Left ventricle myocardium inferior (tissue), 1 donor: ENCODE data around the gene GRHL1. TPM values are rescaled to one million over a fixed set of nuclear protein-coding genes. Genes with fewer than 3 reads are reported as not detected.

Source experiments
- DNase-seq: peaks from one replicate; pipeline ENCODE4 v3.0.0-alpha.2; 2020
- H3K27ac ChIP-seq: fragments of 200-600 bp; replicated peaks from 2 replicates; pipeline ENCODE4 v1.8.0; 2021
- H3K27me3 ChIP-seq: fragments of 200-600 bp; 2 replicates; pipeline ENCODE4 v1.8.0; 2021; ENCODE audit warnings: low read depth
- H3K36me3 ChIP-seq: fragments of 200-600 bp; 2 replicates; pipeline ENCODE4 v1.8.0; 2021
- H3K4me1 ChIP-seq: fragments of 200-600 bp; 2 replicates; pipeline ENCODE4 v1.8.0; 2021
- H3K4me3 ChIP-seq: fragments of 200-600 bp; 2 replicates; pipeline ENCODE4 v1.8.0; 2021; ENCODE audit warnings: mild to moderate bottlenecking, moderate library complexity
- H3K9me3 ChIP-seq: fragments of 200-600 bp; replicated peaks from 2 replicates; pipeline ENCODE4 v1.8.0; 2021
- intact Hi-C: fragments of 100-400 bp; cut with micrococcal nuclease; formaldehyde crosslinking; loops from one replicate; pipeline ENCODE4 v1.11.0; 2022
- total RNA-seq: library from RNA; stranded (reverse); fragmentation: NEBNext Ultra II Directional; extraction: Animal tissue kit (Norgen Biotek cat#: 25700); gene quantifications from one replicate; pipeline ENCODE4 v1.2.1, GENCODE V29; 2021
- TF ChIP-seq, protein P1 (sequence below): fragments of 200-600 bp; IDR thresholded peaks from 2 replicates; pipeline ENCODE4 v1.8.0; 2021; ENCODE audit warnings: antibody characterized with exemption, mild to moderate bottlenecking, borderline replicate concordance
- donor health status: DM: no; HTN: yes; CAD: no; lungs with severe emphysema.

GRHL1 gene
- total RNA-seq, 1 donor from 2014 or later: 0.69 TPM

DNA sequence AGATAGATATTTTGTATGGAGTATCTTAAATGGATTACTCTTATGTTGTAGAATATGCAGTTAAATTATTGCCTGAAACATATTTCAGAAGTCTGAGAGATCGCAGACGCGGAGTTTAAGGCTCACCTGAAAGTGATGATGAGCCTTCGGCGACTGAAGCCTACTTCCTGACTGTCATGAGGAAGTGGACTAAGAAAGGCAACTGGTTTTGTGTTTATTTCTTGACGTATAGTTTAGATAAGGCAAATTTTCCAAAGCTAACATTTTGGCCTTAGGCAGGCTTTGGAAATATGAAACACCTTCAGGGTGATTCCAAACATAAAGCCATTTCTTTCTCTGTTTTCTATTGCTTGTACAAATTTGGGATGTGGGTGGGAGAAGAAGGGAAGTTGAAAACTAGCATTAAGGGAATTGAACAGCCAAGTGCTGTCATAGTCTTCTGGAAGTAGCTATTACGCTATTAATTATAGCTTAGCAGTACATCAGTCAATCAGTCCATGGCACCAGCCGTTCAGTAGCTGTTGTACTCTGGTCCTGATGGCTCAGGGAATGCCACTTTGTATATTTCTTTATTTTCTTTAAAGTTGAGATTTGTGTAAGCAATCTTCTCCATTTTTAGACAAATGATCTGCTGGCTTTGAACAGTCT lies 1.5 kb downstream of the GRHL1 start:
- intact Hi-C loops: no loop called here
- no peaks in the 10 kb centered on the region for H3K9me3 ChIP-seq
- H3K4me1 ChIP-seq: peaks cover 12% of the 10 kb centered on the region
- no peak overlapping the region for H3K4me3 ChIP-seq
- H3K27me3 ChIP-seq: no peaks in the 10 kb centered on the region
- no peak for DNase-seq
- H3K27ac ChIP-seq: no peak overlapping the region
- no peaks in the 10 kb centered on the region for H3K36me3 ChIP-seq
- TF ChIP-seq, protein P1, sequence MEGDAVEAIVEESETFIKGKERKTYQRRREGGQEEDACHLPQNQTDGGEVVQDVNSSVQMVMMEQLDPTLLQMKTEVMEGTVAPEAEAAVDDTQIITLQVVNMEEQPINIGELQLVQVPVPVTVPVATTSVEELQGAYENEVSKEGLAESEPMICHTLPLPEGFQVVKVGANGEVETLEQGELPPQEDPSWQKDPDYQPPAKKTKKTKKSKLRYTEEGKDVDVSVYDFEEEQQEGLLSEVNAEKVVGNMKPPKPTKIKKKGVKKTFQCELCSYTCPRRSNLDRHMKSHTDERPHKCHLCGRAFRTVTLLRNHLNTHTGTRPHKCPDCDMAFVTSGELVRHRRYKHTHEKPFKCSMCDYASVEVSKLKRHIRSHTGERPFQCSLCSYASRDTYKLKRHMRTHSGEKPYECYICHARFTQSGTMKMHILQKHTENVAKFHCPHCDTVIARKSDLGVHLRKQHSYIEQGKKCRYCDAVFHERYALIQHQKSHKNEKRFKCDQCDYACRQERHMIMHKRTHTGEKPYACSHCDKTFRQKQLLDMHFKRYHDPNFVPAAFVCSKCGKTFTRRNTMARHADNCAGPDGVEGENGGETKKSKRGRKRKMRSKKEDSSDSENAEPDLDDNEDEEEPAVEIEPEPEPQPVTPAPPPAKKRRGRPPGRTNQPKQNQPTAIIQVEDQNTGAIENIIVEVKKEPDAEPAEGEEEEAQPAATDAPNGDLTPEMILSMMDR: no peak

DNA sequence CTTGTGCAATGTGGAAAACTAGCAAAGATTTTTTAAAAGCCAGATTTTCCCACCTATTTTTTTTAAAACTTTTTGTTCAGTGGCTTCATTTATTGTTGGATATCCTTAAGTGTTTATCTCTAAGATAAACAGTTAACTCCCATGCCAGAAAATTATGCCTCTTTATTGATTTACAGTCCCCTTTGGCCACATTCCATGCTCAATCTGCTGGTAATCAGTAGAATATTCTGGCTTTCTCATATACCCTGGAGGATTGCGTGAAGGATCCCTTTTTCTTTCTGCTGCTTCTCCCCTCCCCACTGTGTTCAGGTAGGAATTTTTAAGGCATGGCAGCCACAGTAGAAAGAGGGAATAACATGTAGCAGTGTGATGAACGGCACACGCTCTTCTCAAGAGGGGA lies 2.6 kb downstream of the GRHL1 start:
- H3K4me3 ChIP-seq: no peak overlapping the region
- H3K27ac ChIP-seq: no peak overlapping the region
- intact Hi-C loops: no loop called here
- no peaks in the 10 kb centered on the region for H3K27me3 ChIP-seq
- no peaks in the 10 kb centered on the region for H3K9me3 ChIP-seq
- DNase-seq: no peak
- peaks cover 12% of the 10 kb centered on the region for H3K4me1 ChIP-seq
- TF ChIP-seq, protein P1: no peak
- no peaks in the 10 kb centered on the region for H3K36me3 ChIP-seq

DNA sequence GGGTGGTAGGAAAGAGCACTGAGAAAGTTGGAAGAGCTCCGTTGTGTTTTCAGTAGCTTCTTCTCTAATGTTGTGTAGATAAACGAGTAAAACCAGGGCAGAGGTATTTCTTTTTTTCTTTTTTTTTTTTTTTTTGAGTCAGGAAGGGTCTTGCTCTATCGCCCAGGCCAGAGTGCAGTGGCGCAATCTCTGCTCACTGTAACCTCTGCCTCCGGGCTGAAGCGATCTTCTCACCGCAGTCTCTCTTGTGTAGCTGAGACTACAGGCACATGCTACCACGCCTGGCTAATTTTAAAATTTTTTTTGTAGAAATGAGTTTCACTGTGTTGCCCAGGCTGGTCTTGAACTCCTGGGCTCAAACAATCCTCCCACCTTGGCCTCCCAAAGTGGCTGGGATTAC lies 6.6 kb downstream of the GRHL1 start:
- Histone ChIP-seq H3K9me3 (no peaks in the 10 kb centered on the region), H3K27me3 (no peaks in the 10 kb centered on the region), H3K4me1 (no peaks in the 10 kb centered on the region), H3K36me3 (no peaks in the 10 kb centered on the region), H3K27ac (no peak overlapping the region), H3K4me3 (no peak overlapping the region)
- TF ChIP-seq, protein P1: no peak
- DNase-seq: no peak
- intact Hi-C loops: no loop called here

DNA sequence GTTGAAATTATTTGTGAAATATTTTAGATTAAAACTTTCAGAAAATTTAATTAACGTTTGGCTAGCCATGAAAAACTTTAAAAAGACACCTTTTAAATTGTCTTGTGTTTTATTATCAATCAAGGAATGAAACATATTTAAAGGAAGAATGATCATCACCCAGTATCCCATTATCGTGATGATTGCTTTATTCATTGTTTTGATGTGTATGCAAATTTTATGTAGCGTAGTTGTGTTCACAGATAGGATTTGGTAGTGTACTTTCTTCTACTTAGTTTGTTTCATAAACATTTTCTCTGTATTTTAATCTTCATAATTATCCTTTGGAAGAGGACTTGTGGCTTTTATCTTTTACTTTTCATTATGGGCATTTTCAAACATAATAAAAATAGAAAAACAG lies 7.8 kb downstream of the GRHL1 start:
- H3K9me3 ChIP-seq: no peaks in the 10 kb centered on the region
- H3K36me3 ChIP-seq: no peaks in the 10 kb centered on the region
- no peak for DNase-seq
- TF ChIP-seq, protein P1: no peak
- no peaks in the 10 kb centered on the region for H3K27me3 ChIP-seq
- no peak overlapping the region for H3K4me3 ChIP-seq
- H3K27ac ChIP-seq: no peak overlapping the region
- H3K4me1 ChIP-seq: no peaks in the 10 kb centered on the region
- intact Hi-C loops: no loop called here

DNA sequence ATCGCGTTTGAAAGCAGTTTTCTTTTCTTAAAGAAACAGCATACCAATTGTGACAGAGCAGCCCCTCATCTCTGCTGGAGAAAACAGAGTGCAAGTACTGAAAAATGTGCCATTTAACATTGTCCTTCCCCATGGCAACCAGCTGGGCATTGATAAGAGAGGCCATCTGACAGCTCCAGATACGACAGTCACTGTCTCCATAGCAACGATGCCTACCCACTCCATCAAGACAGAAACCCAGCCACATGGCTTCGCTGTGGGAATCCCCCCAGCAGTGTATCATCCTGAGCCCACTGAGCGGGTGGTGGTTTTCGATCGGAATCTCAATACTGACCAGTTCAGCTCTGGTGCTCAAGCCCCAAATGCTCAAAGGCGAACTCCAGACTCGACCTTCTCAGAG lies 9.5 kb downstream of the GRHL1 start:
- TF ChIP-seq, protein P1: no peak
- Histone ChIP-seq H3K9me3 (no peaks in the 10 kb centered on the region), H3K27me3 (no peaks in the 10 kb centered on the region), H3K4me3 (no peak overlapping the region), H3K27ac (no peak overlapping the region), H3K36me3 (no peaks in the 10 kb centered on the region), H3K4me1 (no peaks in the 10 kb centered on the region)
- intact Hi-C loops: no loop called here
- DNase-seq: no peak
